OCI-LY3 (cell line): ENCODE data around the gene SLC1A7.
"Not testable (repeated sequence)": the region's sequence is repeated elsewhere in the genome, so short reads cannot be mapped to it uniquely, and the experiment has no call there.

Experiments used
- EZH2phosphoT487 ChIP-seq: fragments of 200-600 bp; shearing (Covaris generic); IDR thresholded peaks from 2 replicates; pipeline ENCODE4 v1.6.1; 2018; ENCODE audit warnings: antibody characterized with exemption, mixed run types, low read depth
- TF ChIP-seq, protein P1 (sequence below): fragments of 200-600, 300-600 bp; sonication (generic); IDR thresholded peaks from 2 replicates; pipeline ENCODE4 v1.5.1; 2014; ENCODE audit warnings: antibody characterized with exemption, low read length, low read depth

DNA sequence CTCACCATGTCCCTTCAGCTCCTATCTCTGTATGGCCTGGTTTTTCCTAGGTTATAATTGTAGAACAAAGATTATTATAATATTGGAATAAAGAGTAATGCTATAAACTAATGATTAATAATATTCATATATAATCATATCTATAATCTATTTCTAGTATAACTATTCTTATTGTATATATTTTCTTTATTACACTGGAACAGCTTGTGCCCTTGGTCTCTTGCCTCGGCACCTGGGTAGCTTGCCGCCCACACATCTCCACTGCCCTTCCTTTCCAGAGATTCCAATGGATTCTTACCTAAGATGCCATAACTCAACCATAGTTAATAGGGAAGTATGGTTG is 43.5 kb upstream of the SLC1A7 start:
- TF ChIP-seq, protein P1, sequence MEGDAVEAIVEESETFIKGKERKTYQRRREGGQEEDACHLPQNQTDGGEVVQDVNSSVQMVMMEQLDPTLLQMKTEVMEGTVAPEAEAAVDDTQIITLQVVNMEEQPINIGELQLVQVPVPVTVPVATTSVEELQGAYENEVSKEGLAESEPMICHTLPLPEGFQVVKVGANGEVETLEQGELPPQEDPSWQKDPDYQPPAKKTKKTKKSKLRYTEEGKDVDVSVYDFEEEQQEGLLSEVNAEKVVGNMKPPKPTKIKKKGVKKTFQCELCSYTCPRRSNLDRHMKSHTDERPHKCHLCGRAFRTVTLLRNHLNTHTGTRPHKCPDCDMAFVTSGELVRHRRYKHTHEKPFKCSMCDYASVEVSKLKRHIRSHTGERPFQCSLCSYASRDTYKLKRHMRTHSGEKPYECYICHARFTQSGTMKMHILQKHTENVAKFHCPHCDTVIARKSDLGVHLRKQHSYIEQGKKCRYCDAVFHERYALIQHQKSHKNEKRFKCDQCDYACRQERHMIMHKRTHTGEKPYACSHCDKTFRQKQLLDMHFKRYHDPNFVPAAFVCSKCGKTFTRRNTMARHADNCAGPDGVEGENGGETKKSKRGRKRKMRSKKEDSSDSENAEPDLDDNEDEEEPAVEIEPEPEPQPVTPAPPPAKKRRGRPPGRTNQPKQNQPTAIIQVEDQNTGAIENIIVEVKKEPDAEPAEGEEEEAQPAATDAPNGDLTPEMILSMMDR, result not testable (repeated sequence)
- not testable (repeated sequence) for TF ChIP-seq EZH2phosphoT487
